Thyroid gland (tissue), 4 donors: Measurements from ENCODE around the gene TCF3.

Source experiments
- POLR2A ChIP-seq, 2 donors: fragments of 450-650 bp; IDR thresholded peaks; one replicate each; pipeline ENCODE4 v1.6.1; 2017; ENCODE audit warnings: antibody characterized with exemption in 2 of 2, mild to moderate bottlenecking in 2 of 2, moderate library complexity in 1 of 2
- TF ChIP-seq, protein P1 (sequence below), 6 experiments: fragments of 200-600 bp in 3 of 6; fragments of 450-650 bp in 3 of 6; sonication (generic) in 3 of 6; IDR thresholded peaks; one replicate each; pipeline ENCODE4 v1.5.1; 2016 to 2019; ENCODE audit warnings: antibody characterized with exemption in 6 of 6, mild to moderate bottlenecking in 2 of 6, inconsistent platforms in 1 of 6, moderate library complexity in 1 of 6

DNA sequence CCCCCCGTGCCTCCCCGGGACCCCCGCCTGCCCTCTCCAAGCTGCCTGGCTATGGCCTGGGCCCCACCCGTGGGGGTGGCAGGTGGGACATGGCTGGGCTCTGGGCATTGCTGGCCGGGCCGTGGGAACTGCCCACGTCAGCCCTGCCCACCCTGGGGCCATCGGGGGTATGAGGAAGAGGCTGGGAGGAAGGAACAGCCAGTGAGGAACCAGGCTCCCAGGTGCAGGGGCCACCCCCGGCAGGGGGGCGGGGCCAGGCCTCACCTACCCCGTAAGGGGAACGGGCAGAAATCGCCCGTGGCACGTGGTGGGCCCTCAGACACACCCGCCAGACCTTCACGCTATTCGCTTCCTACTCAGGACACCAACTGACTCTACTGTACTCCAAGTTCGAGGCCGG is 22.4 kb downstream of the TCF3 start:
- TF ChIP-seq, protein P1, sequence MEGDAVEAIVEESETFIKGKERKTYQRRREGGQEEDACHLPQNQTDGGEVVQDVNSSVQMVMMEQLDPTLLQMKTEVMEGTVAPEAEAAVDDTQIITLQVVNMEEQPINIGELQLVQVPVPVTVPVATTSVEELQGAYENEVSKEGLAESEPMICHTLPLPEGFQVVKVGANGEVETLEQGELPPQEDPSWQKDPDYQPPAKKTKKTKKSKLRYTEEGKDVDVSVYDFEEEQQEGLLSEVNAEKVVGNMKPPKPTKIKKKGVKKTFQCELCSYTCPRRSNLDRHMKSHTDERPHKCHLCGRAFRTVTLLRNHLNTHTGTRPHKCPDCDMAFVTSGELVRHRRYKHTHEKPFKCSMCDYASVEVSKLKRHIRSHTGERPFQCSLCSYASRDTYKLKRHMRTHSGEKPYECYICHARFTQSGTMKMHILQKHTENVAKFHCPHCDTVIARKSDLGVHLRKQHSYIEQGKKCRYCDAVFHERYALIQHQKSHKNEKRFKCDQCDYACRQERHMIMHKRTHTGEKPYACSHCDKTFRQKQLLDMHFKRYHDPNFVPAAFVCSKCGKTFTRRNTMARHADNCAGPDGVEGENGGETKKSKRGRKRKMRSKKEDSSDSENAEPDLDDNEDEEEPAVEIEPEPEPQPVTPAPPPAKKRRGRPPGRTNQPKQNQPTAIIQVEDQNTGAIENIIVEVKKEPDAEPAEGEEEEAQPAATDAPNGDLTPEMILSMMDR (IDR thresholded peaks at IDR 0.05), result no peak
- TF ChIP-seq POLR2A (IDR thresholded peaks at IDR 0.05), result no peak
